Glomerular visceral epithelial cell (primary cell): ENCODE data around the gene FSIP1.

Experiments used
- DNase-seq: peaks from one replicate; pipeline ENCODE4 v3.0.0-alpha.2; 2016; ENCODE audit errors: extremely low spot score

FSIP1 gene

DNA sequence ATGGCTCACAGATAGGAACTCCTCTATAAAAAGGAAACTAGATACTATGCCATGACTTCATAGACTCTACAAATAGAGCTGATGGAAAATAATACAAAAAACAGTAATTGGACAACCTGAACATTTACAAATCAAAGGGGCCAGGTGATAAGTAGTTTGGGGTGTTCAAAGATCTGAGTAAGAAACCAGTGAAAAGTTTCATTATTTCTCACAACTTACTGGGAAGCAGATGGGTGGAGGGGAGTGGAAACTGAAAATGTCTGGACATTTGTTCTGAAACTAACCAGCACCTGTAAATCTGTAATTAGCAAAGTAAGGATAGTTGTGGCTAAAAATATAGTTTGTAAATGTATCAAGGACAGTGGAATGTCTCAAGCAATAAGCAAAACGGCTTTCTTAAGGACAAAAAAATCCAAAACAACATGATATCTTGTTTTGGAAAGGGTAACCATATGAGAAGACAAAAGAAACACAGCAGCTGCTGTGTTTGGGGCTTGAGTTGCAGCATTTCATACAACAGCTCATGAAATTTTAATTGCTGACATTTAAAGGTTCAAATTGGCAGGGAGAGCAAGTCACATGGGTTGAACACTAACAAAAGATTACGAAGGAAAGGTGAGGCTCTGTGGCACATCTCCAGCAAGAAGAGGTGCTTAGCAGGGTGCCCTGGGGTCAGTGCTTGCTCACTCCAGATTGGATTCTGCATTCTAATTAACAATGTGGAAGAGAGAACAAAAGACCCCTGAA lies 228.5 kb downstream of the FSIP1 start:
- DNase-seq, result no peak

DNA sequence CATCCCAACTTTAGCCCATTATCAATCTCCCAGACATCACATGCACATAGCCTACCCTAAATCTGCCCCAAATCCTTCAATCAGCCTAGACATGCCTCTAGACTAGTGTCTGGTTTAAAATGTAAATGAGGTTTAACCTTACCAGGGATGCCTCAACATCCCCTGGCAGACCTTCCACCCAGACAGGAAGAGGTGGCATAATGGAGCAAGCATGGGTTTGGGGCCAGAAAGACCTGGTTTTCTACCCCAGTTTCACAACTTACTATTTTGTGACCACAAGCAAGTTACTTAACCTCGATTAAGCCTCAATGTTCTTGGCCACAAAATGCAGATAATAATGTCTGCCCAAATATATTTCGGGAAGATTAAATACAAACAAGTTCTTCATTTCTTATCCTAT lies 230.1 kb downstream of the FSIP1 start:
- DNase-seq, result no peak

DNA sequence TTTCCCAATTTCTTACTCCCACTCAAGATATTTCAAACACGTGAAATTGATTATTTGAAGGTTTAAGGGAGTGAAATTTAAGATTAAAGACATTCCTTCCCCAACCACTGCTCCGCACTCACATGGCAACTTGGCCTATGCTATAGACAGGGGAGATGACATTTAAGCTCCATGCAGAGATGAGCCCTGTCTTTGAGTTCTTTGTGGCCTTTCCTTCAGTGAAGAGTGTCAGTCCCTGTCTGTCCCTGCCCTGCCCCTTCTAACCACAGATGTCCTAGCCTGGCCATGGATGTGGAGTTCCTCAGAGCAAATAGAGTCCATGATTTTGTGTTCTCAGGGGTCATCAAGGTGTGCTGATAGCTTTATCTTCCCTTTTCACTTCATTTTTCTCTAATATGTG lies 231.2 kb downstream of the FSIP1 start:
- no peak for DNase-seq
